HepG2 (cell line): ENCODE measurements around the gene SCUBE2.

Source experiments
- ADNP ChIP-seq: sonication (generic); formaldehyde crosslinking; IDR thresholded peaks from 2 replicates; pipeline ENCODE4 v1.4.0; 2020; ENCODE audit warnings: missing genetic modification reagents
- CEBPB ChIP-seq: IDR thresholded peaks from 2 replicates; pipeline ENCODE4 v1.6.1; 2011; ENCODE audit warnings: low read depth, low read length, improper control_type of control experiment, borderline replicate concordance
- ELF3 ChIP-seq: IDR thresholded peaks from 2 replicates; pipeline ENCODE4 v1.6.1; 2016; ENCODE audit warnings: missing genetic modification reagents, missing compliant biosample characterization
- HDAC1 ChIP-seq: sonication (generic); formaldehyde crosslinking; IDR thresholded peaks from 2 replicates; pipeline ENCODE4 v1.5.1; 2020; ENCODE audit warnings: mild to moderate bottlenecking, missing genetic modification reagents
- NFE2L1 ChIP-seq: sonication (generic); formaldehyde crosslinking; IDR thresholded peaks from 2 replicates; pipeline ENCODE4 v1.4.0; 2020; ENCODE audit warnings: missing genetic modification reagents, mild to moderate bottlenecking, borderline replicate concordance
- POLR2A ChIP-seq, 2 experiments: IDR thresholded peaks; 2 replicates each; pipeline ENCODE4 v1.6.1; 2011; ENCODE audit warnings: low read depth in 2 of 2, low read length in 2 of 2, mild to moderate bottlenecking in 1 of 2, moderate library complexity in 1 of 2; ENCODE audit not compliant: insufficient read depth in 1 of 2
- SETDB1 ChIP-seq: sonication (generic); formaldehyde crosslinking; IDR thresholded peaks from 2 replicates; pipeline ENCODE4 v1.5.1; 2020; ENCODE audit warnings: missing genetic modification reagents, mild to moderate bottlenecking, borderline replicate concordance
- ZNF784 ChIP-seq: sonication (generic); formaldehyde crosslinking; IDR thresholded peaks from 2 replicates; pipeline ENCODE4 v1.5.1; 2020; ENCODE audit warnings: missing genetic modification reagents, mild to moderate bottlenecking, borderline replicate concordance
- TF ChIP-seq, protein P1 (sequence below), 2 experiments: IDR thresholded peaks; 2 replicates each; pipeline ENCODE4 v1.6.1; 2011 to 2012; ENCODE audit warnings: low read length in 2 of 2, borderline replicate concordance in 1 of 2, low read depth in 1 of 2, mild to moderate bottlenecking in 1 of 2, moderate library complexity in 1 of 2
- TF ChIP-seq, protein P2 (sequence below): sonication (generic); formaldehyde crosslinking; IDR thresholded peaks from 2 replicates; pipeline ENCODE4 v1.5.0; 2020; ENCODE audit warnings: mild to moderate bottlenecking, missing genetic modification reagents, moderate library complexity
- TF ChIP-seq, protein P3 (sequence below), 2 experiments: sonication (generic) in 1 of 2; formaldehyde crosslinking in 1 of 2; IDR thresholded peaks; 2 replicates each; pipeline versions ENCODE4 v1.4.0 to v1.6.1; 2018 to 2020; ENCODE audit warnings: missing genetic modification reagents in 2 of 2, borderline replicate concordance in 1 of 2, low read depth in 1 of 2, mild to moderate bottlenecking in 1 of 2, missing biosample characterization in 1 of 2
- TF ChIP-seq, protein P4 (sequence below): sonication (generic); formaldehyde crosslinking; conservative IDR thresholded peaks from 2 replicates; pipeline ENCODE4 v1.4.0; 2020; ENCODE audit warnings: missing genetic modification reagents

- TF ChIP-seq HDAC1 (CRISPR knock-in tag) (no peak), NFE2L1 (CRISPR knock-in tag) (no peak), ZNF784 (CRISPR knock-in tag) (no peak), ELF3 (no peak), POLR2A (IDR thresholded peaks at IDR 0.05; ENCODE audit: insufficient read depth in 1 of 2, low read depth in 2 of 2, low read length in 2 of 2) (no peak), SETDB1 (CRISPR knock-in tag) (no peak), CEBPB (peak; percentile 67), ADNP (CRISPR knock-in tag) (no peak)
- TF ChIP-seq, protein P1, sequence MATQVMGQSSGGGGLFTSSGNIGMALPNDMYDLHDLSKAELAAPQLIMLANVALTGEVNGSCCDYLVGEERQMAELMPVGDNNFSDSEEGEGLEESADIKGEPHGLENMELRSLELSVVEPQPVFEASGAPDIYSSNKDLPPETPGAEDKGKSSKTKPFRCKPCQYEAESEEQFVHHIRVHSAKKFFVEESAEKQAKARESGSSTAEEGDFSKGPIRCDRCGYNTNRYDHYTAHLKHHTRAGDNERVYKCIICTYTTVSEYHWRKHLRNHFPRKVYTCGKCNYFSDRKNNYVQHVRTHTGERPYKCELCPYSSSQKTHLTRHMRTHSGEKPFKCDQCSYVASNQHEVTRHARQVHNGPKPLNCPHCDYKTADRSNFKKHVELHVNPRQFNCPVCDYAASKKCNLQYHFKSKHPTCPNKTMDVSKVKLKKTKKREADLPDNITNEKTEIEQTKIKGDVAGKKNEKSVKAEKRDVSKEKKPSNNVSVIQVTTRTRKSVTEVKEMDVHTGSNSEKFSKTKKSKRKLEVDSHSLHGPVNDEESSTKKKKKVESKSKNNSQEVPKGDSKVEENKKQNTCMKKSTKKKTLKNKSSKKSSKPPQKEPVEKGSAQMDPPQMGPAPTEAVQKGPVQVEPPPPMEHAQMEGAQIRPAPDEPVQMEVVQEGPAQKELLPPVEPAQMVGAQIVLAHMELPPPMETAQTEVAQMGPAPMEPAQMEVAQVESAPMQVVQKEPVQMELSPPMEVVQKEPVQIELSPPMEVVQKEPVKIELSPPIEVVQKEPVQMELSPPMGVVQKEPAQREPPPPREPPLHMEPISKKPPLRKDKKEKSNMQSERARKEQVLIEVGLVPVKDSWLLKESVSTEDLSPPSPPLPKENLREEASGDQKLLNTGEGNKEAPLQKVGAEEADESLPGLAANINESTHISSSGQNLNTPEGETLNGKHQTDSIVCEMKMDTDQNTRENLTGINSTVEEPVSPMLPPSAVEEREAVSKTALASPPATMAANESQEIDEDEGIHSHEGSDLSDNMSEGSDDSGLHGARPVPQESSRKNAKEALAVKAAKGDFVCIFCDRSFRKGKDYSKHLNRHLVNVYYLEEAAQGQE (IDR thresholded peaks at IDR 0.05; ENCODE audit: borderline replicate concordance in 1 of 2, low read depth in 1 of 2, low read length in 2 of 2) = no peak
- TF ChIP-seq, protein P2, sequence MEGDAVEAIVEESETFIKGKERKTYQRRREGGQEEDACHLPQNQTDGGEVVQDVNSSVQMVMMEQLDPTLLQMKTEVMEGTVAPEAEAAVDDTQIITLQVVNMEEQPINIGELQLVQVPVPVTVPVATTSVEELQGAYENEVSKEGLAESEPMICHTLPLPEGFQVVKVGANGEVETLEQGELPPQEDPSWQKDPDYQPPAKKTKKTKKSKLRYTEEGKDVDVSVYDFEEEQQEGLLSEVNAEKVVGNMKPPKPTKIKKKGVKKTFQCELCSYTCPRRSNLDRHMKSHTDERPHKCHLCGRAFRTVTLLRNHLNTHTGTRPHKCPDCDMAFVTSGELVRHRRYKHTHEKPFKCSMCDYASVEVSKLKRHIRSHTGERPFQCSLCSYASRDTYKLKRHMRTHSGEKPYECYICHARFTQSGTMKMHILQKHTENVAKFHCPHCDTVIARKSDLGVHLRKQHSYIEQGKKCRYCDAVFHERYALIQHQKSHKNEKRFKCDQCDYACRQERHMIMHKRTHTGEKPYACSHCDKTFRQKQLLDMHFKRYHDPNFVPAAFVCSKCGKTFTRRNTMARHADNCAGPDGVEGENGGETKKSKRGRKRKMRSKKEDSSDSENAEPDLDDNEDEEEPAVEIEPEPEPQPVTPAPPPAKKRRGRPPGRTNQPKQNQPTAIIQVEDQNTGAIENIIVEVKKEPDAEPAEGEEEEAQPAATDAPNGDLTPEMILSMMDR (CRISPR knock-in tag) = no peak
- TF ChIP-seq, protein P3, sequence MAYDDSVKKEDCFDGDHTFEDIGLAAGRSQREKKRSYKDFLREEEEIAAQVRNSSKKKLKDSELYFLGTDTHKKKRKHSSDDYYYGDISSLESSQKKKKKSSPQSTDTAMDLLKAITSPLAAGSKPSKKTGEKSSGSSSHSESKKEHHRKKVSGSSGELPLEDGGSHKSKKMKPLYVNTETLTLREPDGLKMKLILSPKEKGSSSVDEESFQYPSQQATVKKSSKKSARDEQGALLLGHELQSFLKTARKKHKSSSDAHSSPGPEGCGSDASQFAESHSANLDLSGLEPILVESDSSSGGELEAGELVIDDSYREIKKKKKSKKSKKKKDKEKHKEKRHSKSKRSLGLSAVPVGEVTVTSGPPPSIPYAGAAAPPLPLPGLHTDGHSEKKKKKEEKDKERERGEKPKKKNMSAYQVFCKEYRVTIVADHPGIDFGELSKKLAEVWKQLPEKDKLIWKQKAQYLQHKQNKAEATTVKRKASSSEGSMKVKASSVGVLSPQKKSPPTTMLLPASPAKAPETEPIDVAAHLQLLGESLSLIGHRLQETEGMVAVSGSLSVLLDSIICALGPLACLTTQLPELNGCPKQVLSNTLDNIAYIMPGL (CRISPR knock-in tag; IDR thresholded peaks at IDR 0.05; ENCODE audit: borderline replicate concordance in 1 of 2, low read depth in 1 of 2) = no peak
- TF ChIP-seq, protein P4, sequence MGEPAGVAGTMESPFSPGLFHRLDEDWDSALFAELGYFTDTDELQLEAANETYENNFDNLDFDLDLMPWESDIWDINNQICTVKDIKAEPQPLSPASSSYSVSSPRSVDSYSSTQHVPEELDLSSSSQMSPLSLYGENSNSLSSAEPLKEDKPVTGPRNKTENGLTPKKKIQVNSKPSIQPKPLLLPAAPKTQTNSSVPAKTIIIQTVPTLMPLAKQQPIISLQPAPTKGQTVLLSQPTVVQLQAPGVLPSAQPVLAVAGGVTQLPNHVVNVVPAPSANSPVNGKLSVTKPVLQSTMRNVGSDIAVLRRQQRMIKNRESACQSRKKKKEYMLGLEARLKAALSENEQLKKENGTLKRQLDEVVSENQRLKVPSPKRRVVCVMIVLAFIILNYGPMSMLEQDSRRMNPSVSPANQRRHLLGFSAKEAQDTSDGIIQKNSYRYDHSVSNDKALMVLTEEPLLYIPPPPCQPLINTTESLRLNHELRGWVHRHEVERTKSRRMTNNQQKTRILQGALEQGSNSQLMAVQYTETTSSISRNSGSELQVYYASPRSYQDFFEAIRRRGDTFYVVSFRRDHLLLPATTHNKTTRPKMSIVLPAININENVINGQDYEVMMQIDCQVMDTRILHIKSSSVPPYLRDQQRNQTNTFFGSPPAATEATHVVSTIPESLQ (CRISPR knock-in tag) = no peak
These were observed 25.6 kb downstream of the SCUBE2 start for GRCh38 chr11:9065607-9066432.
